HG02610 (cell line): ENCODE measurements around the gene CCDC188.

Experiments used
- ATAC-seq: cut with Tn5 transposase; IDR thresholded peaks from one replicate; pipeline ENCODE4 v1.9.1; 2021; ENCODE audit warnings: mild to moderate bottlenecking, moderate library complexity; ENCODE audit not compliant: unreplicated experiment

Gene CCDC188

DNA sequence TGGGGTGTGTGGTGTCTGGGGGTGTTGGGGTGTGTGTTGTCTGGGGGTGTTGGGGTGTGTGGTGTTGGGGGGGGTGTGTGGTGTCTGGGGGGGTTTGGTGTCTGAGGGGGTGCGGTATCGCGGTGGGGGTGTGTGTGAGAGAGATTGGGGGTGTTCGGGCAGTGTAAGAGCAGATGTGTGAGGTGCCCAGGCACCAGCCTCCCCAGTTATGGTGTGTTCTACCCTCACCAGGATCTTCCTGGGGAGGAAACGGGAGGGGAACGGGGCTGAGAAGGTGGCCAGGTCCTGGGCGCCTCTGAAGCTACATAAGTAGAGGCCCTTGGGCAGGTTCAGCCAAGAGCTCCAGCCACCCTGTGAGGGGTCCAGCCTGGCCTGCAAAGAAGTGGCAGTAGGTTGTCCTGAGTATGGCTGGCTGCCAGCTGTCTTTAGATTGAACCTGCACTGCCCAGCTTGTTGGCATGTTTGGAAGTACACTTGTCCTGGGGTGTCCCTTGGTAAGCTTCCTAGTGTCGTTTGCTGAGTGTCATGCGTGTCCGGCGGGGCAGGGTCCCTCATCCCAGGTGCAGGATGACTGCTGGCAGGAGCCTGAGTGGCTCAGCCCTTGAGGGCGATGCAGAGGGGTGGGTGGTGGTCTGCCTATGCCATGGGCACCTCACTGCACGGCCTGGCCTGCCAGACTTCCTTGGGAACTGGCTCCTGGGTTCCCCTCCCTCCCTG is 27.3 kb downstream of the CCDC188 start:
- no peak for ATAC-seq

DNA sequence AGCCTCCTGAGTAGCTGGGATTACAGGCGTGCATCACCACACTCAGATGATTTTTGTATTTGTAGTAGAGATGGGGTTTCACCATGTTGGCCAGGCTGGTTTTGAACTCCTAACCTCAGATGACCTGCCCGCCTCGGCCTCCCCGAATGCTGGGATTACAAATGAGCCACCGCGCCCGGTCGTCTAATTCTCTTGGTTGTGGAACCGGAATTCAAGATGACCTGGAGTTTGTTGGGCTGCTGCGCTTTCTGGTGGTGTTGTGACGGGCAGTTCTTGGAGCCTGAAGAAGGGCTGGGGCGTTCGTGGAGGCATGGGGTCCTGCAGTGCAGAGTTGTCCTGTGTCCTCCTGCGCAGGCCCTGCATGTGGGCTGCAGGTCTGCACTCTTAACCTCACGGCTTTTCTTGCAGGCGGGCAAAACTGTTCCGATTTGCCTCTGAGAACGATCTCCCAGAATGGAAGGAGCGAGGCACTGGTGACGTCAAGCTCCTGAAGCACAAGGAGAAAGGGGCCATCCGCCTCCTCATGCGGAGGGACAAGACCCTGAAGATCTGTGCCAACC is 28.9 kb downstream of the CCDC188 start:
- ATAC-seq = no peak

DNA sequence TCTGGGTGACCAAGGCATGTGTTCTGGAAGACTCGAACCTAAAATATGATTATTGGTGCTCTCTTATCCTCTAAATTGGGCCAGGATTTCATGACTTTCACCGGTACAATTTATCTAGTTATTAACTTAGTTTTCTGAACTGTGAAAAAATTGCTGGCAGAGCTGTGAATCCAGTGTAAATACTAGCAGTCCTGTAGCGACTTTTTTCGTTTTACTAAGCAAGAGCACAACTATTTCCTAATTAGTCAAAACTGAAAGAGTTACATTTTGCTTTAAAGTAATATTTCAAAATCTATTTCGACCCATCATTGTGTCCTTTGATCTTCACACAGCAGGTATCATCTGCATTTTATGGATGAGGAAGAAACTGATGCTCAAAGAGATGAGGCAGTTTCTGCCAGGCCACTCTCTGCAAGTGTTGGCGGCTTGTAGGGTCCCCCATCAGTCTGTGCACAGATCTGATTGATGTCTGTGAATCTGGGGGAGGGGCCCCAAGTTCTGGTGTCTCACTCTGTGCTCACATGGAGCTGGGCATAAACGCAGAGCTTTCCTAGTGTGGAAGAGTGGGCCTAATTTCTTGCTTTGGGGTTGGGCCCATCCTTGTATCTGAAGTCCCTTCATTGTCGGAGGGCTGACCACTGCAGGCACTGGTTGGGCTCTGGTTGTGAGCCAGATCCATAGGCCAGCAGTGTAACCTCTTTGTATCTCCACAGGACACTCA is 32.4 kb downstream of the CCDC188 start:
- ATAC-seq = no peak

DNA sequence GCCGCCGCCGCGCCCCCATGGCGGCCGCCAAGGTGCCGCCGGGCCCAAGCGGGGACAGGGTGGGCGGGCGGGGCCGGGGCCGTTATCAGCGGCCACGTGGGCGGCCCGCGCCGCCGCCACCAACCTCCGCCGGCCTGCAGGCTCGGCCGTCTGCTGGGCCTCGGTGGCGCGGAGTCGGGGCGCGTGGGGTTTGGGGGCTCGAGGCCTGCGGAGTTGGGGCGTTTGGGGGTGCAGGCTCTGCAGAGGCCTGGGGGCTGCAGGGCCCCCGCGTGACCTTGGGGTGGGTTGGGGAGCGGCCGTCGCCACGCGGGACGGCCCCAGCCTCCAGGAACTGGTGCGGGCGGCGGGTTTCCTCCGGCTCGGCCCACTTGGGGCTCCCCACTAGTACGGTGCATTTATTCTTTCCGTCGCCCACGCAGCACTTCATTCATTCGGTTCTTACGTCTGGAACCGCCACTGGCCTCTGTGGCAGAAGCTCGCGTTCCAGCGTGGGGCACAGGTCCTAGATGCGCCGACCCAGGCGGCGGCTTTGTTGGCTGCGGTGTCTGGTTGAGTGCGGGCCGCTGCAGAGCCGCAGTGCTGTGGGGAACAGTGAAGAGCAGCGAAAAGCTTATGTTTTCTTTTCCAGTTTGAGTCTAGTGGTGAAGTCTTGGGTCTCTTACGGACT is 33.1 kb downstream of the CCDC188 start:
- no peak for ATAC-seq

DNA sequence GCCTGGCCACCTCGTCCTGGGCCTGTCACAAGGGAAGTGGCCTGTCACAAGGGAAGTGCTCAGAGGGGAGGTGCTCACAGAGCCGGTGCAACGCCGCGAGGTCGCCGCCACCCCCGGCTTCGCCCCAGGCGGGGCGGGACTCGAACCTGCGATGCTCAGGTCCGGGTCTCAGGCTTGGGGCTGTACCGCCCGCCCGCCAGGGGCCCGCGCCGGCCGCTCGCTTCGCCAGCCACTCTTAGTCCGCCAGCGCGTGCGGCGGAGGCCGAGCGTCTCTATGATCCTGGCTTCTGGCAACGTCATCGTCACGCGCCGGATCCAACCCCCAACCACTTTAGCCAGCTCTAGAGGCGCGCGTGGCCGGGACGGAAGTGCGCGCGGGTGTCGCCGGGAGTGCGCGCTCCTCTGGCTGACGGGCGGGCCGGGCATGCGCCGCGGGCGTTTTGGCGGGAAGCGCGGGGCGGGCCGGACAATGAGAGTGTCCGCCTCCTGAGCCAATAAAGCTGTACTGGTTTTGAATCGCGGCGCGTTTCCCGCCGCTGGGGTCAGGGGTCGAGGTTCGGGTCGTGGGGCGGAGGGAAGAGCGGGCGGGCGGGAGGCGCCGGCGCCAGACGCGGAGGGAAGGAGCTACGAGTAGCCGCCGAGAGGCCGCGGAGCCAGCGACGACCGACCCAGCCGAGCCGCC is 33.8 kb downstream of the CCDC188 start, which contains the start of gene TRMT2A:
TSS of gene TRMT2A (minus strand) at position 276 of the 682 bp plus-strand sequence. CDS start 320 bp downstream, outside the sequence.
- ATAC-seq = peak; percentile 72

DNA sequence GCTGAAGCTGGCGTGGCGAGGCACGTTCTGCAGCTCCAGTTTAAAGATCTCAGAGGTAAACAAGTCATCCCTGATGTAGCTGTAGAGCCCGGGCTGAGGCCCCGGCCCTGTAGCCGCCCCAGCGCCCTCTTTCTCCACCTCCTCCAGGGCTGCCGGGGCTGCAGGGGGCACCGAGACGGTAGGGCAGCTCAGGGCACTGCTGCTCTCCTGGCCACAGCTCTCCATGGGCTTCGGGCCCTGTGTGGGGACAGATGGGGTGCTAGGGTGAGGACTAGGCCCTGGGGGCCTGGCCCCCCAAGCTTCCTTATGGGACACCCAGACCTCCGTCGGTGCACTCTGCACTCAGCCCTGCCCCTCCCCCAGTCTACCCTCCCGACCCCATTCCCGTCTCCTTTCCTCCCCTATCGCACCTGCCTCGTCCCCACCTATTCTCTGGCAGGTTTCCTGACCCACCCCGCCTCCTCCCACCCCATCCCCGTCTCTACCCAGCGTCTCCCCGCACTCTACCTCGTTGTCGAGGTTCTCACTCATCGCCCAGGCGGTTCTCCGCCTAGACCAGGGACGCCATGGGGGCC is 34.4 kb downstream of the CCDC188 start:
- ATAC-seq = no peak

DNA sequence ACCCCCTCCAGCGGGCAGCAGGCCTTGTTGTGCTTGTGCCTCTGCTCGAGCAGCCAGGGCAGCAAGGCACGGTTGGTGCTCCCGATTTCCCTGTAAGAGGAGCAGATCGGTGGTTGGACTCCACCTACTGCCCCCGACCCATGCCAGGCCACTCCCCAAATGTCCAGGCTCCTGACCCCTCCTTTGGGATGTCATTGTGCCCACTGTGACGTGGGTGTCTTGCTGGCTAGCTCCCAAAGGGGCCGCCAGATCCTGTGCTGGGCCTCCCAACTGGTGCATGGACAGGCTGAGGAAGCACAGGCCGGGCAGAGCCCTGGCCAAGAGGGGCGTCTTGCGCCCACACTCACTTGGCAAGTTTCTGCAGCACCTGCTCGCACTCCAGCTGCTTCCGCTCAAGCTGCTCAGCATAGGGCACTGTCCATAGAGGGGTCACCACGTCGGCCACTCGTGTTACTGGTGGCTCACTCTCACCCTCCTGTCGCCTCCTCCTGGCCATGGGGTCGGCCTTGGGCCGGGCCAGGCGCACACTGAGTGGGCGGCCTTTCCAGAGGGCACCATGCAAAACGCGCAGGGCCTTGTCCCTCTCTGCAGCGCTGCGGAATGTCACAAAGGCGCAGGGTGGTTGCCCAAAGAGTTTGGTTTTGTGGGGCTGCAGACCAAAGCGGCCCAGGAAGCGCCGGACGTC is 35.0 kb downstream of the CCDC188 start, which contains the start of gene RANBP1:
TSS of gene RANBP1 (plus strand) at position 414 of the 685 bp plus-strand sequence. CDS start at position 495, 81 bp downstream.
- ATAC-seq = no peak

DNA sequence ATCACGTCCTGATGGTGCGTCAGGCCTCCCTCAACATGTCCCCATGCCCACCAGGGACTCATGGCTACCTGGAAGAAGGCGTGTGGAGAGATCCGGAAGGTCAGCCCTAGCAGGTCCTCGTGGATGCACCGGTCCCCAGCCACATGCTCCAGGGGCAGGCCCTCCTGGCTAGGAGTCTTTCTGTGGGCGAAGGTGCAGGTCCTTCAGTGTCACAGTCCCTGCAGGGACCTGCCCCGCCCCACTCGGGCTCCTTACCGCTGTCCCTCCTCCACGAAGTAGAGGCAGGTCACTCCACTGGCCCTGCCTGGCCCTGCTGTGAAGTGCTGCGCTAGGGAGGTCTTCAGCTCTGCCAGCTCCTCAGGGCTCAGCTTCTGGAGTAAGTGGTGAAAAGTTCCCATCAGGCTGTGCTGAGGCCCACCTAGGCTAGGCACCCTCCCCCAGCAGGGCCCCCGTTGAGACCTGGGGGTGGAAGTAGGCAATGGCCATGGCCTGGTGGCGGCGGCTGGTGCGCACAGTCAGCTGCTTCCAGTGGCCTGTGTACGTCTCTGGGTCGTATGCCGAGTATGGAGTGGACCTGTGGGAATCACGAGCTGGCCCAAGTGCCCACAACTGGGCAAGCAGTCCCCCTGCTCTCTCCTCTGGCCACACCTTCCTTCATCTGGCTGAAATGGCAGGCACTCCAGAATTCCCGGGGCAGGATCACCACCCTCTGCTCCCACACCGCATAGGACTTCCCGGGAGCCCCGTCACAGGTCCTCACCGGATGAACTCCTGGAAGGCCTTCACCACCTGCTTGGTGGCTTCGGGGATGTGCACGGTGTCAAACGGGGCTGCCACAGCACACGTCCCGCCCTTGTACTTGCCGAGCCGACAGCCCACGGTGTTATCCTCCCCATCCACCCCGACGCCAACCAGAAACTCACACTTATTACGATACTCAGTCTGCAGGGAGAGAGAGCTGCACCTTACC is 36.1 kb downstream of the CCDC188 start:
- ATAC-seq = no peak

DNA sequence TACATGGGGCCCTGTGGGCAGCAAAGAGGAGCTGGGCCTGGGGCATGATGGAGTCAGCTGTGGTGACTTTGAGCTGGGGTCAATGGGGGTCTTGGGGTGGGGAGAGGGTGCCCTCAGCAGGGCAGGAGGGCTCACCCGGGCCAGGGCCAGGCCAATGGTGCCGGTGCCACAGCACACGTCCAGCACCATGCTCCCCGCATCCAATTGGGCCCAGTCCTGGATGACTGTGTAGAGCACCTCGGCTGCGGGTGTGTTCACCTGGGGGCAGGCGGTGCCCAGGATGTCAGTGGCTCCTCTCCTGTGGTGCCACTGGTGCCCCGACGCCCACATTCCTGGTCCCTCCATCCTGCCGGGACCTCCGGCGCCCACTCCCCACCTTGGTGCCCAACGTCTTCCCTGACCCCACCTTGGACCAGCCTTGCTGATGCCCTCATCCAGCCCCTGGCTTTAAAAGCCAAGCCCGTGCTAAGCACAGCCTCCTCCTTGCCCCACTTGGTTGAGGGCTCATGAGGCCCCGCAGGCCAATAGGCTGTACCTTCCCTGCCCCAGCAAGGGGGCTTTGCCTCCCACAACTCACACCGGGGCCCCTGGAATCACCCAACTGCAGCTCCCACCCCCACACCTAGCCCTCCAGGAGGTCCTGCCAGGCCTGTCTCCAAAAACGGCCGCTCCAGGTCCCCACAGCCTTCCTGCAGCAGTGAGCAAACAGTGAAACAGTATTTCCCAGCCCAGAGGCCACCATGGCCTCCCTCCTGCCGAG is 37.1 kb downstream of the CCDC188 start:
- ATAC-seq = no peak

DNA sequence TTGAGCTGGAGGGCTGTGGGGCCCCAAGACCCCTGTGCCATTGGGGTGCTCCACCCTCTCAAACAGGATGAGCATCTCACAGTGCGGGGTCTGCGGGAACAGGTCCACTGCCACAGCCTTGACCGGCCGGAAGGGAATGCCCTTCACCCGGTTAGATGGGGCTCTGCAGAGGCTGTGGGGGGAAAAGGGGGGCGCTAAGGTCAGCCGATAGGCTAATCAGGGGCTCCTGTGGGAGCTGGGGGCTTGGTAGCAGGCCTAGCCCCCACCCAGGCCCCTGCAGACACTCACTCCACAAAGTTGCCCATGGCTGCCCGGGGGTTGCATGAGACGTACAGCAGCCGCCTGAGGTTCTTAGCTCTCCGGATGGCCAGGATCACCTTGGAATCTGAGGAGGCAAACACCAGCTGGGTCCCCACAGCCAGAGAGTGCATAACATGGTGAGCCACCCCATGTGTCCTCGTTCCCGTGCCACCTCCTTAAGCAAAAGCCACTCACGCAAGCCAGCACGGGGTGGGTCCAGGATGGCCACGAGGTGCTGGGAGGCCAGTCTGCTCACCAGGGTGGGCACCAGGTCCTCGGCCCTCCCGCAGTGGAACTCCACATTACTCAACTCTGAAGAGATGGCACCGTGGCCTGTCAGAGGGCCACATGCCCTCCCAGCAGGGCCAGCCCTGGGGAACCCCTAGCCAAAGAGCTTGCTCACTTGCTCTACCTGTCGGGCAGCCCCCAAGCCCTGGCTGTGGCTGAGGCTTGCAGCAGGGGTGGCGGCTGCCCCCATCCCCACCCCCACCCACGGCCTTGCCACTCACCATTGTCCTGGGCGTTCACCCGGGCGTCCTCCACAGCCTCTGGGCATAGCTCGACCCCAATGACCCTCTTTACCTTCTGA is 38.0 kb downstream of the CCDC188 start:
- no peak for ATAC-seq

DNA sequence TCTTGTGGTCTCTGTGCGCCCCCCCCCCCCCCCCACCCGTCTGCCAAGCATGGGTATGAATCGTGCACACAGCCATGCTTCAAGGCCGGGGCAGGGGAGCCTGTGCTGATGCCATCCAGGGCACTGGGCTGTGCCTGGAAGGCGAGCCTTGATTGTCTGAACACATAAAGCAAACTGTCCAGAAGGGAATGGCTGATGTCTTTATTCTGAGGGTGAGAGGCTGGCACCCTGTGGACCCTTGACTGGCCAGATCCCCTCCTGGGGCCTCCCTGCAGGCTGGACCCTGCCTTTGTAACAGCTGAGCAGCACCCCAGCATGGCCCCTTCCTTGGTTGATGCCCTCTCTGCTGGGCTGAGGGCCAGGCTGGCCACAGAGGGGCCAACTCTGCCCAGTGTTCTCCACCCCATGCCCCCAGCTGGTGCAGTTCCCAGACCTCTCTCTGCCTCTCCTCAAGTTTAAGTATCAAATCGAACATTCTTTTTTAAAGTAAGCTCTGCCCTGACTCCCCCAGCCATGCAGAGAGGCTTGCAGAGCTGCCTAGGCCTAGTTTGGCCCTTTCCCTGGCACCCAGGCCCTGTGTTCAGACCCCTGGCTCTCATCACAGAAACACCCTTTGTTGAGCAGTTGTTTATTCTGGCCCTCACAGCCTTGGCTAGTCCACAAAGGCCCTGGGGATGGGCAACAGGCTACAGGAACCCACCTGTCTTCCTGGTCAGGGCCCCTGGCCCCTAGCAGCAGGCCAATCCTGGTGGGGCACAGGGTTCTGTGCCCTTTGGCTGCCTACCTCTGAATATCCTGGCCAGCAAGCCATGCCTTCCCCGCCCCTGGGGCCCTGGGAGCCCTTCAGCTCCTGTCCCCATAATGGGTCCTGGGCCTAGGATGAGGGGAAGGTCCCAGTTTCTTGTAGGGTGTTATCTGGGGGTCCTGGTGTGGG is 38.9 kb downstream of the CCDC188 start:
- ATAC-seq = no peak

DNA sequence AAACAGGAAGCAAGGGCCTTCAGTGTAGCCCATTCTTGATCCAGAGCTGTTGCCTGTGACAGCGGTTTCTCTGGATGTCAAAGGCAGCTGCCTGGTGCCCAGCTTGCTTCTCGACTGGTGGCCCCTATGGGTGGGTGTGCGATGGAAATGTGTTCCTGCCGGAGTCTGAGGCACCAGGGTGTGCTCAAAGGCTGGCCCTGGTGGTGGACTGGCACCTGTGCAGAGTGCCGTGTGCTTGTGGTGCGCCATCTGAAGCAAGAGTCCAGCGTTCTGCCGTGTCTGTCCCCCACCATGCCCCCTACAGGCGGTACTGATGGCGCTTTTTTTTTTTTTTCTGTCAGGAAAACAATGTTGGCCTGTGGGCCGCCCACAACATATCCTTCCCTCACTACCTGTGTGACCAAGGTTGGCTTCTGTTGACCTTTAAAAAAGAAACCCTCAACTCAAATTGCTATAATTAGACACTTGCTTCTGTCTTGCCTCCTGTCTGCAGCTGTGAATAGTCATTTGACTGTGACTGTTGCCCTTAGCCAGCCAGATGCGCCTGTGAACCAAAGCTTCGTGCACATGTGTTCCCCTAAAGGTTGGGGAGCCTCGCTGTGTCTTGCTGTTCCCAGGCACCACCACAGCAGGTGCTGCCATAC is 39.7 kb downstream of the CCDC188 start:
- no peak for ATAC-seq

DNA sequence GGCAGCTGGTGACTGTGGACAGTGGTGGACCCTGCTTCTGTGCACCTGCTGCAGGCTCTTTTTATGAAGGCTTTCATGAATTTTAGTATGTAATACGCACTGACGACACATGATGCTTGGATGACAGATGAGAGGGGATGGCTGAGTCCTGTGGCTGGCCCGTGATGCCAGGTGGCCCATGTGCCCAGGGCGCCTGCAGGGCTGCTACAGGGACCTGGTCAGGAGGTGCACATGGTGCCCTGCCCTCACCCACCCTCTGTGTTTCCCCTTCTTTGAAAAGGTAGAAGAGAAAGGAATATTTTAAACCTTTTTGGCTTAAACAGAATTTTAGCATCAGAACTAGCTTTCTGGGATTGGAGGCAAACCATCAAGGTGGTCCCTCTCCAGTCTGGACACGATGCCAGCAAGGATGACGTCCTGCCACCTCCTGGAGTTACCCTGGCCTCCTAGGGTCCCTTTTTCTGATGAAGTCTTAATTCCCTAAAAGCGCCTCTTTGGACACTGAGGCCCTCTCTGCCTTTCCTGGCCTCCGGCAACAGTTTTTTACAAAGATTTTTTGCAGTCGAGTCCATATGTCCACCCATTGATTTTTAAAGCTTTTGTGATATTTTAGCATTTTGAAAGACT is 40.4 kb downstream of the CCDC188 start:
- ATAC-seq = no peak

DNA sequence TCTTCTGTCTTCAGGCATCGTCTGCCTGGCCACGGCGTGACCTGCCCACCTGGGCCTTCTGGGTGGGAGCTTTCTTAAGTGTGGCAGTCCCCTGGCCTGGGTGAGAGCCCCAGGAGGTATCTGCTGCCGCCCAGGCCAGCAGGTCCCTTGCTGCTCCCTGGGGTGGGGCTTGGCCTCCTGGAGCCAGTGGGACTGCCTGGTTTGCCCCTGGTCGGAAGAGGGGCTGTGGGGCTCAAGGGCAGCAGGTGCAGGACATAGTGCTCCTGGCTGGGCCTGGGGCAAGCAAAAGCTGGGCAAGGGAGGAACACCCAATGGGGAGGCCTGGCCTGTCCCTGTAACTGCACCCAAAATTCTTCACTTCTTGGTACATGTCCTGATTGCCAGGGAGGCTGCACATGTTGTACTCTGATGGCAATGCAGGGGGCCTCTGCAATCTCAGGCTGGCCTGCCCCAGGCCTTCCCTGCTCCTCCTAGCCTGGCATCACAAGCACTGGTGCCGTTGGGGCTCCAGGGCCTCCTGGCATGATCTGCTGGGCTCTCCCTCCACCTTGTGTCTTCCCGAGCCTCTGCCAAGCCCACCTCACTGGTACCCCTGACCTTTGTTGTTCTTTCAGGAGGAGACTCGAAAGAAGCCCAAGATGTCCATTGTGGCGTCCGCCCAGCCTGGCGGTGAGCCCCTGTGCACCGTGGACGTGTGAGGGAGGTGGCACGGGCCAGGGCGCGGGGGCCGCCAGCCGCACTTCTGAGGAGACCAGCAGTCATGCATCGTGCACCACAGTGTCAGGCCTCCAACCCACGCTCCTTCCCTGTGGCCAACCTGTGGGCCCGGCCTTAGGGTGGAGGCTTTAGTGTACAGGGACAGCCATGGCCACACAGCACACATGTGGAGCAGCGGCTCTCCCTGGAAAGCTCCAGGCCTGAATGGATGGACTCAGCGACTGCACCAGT is 41.2 kb downstream of the CCDC188 start:
- no peak for ATAC-seq
